Limb (tissue), 2 donors: Measurements from ENCODE around the gene C4A.
"Not testable (repeated sequence)": the region's sequence is repeated elsewhere in the genome, so short reads cannot be mapped to it uniquely, and the experiment has no call there.

ENCODE experiments used
- DNase-seq, 2 donors: peaks; one replicate each; pipeline ENCODE4 v3.0.0-alpha.2; 2016; ENCODE audit errors: extremely low spot score in 2 of 2

Gene C4A

DNA sequence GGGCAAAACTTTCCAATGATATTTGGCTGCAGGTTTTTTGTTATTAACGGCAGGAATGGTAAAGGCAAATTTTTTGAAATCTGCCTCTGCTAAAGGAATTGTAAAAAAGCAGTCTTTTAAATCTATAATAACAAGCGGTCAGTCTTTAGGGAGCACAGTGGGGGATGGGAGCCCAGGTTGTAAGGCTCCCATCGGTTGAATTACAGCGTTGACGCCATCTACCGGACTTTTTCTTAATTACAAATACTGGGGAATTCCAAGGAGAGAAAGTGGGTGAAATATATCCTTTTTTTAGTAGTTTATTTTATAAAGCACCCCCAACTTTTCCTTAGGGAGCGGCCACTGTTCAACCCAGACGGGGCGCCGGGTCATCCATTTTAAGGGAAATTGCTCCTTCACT is 40.2 kb downstream of the C4A start:
- DNase-seq, result not testable (repeated sequence)

GRCh38 chr6:32028631-32029030 is 46.8 kb downstream of the C4A start:
- not testable (repeated sequence) for DNase-seq

DNA sequence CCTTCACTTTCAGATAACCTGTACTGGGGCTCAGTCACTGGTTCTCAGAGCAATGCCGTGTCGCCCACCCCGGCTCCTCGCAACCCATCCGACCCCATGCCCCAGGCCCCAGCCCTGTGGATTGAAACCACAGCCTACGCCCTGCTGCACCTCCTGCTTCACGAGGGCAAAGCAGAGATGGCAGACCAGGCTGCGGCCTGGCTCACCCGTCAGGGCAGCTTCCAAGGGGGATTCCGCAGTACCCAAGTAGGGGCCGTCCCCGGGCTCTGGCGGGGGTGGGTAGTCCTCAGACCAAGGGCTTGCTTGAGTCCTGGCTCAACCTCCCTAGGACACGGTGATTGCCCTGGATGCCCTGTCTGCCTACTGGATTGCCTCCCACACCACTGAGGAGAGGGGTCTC is 47.7 kb downstream of the C4A start:
- DNase-seq, result not testable (repeated sequence)

GRCh38 chr6:32035283-32036013 is 53.6 kb downstream of the C4A start:
- not testable (repeated sequence) for DNase-seq

- not testable (repeated sequence) for DNase-seq
Observed at GRCh38 chr6:32037136-32037535, 55.3 kb downstream of the C4A start.

DNA sequence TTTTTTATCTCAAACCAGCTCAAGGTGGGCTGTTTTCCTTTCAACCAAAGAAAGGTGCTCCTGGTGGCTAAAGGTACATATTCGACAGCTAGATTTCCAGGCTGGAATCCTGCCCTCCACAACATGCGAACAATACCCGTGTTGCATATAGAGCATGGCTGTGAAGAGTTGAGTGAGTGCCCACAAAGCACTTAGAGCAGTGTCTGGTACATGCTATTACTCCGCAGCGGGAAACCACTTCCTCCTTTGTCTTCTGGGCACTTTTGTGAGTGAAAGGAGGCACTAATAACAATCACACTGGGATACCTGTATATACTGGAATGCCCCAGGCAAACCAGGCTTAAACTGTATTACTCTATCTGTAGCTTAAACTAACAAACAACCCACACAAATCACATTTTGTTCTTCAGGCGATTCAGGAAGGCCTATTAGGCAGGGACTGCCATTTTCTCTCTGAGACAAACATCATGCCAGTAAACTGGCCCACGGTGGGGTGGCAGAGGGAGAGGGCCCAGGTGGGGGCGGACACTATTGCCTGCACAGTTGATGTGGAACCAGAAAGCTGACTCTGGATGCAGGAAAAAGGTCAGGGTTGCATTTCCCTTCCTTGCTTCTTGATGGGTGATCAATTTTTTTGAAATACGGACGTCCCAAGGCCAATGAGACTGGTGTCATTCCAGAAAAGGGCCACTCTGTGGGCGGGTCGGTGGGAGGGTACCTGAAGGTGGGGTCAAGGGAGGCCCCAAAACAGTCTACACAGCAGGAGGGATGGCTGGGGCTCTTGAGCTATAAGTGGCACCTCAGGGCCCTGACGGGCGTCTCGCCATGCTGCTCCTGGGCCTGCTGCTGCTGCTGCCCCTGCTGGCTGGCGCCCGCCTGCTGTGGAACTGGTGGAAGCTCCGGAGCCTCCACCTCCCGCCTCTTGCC is 56.0 kb downstream of the C4A start, which contains the start of gene CYP21A2:
Gene CYP21A2 (plus strand): TSS at position 818 of the 927 bp plus-strand sequence. CDS start 8 bp downstream, at position 826.
- not testable (repeated sequence) for DNase-seq

DNA sequence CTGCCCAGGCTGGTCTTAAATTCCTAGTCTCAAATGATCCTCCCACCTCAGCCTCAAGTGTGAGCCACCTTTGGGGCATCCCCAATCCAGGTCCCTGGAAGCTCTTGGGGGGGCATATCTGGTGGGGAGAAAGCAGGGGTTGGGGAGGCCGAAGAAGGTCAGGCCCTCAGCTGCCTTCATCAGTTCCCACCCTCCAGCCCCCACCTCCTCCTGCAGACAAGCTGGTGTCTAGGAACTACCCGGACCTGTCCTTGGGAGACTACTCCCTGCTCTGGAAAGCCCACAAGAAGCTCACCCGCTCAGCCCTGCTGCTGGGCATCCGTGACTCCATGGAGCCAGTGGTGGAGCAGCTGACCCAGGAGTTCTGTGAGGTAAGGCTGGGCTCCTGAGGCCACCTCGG is 57.0 kb downstream of the C4A start:
- DNase-seq, result not testable (repeated sequence)

GRCh38 chr6:32039321-32040274 is 57.7 kb downstream of the C4A start:
- DNase-seq, result not testable (repeated sequence)

DNA sequence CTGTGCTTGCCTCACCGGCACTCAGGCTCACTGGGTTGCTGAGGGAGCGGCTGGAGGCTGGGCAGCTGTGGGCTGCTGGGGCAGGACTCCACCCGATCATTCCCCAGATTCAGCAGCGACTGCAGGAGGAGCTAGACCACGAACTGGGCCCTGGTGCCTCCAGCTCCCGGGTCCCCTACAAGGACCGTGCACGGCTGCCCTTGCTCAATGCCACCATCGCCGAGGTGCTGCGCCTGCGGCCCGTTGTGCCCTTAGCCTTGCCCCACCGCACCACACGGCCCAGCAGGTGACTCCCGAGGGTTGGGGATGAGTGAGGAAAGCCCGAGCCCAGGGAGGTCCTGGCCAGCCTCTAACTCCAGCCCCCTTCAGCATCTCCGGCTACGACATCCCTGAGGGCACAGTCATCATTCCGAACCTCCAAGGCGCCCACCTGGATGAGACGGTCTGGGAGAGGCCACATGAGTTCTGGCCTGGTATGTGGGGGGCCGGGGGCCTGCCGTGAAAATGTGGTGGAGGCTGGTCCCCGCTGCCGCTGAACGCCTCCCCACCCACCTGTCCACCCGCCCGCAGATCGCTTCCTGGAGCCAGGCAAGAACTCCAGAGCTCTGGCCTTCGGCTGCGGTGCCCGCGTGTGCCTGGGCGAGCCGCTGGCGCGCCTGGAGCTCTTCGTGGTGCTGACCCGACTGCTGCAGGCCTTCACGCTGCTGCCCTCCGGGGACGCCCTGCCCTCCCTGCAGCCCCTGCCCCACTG is 58.6 kb downstream of the C4A start:
- DNase-seq, result not testable (repeated sequence)

DNA sequence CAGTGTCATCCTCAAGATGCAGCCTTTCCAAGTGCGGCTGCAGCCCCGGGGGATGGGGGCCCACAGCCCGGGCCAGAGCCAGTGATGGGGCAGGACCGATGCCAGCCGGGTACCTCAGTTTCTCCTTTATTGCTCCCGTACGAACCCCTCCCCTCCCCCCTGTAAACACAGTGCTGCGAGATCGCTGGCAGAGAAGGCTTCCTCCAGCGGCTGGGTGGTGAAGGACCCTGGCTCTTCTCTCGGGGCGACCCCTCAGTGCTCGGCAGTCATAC is 59.1 kb downstream of the C4A start:
- DNase-seq, result not testable (repeated sequence)

DNA sequence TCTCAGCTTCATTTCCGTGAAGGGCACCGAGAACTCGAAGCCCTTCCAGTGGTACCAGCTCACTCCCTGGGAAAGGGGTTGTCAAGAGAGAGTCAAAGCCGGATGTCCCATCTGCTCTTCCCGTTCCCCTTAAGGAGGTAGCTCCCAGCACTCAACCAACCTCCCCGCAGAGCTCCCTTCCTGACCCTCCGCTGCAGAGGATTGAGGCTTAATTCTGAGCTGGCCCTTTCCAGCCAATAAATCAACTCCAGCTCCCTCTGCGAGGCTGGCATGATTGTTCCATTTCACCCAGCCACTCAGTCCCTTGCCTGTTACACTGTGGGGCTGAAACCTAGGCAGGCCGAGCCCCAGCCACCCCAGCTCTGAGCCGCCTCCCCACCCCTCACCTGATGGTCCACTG is 59.5 kb downstream of the C4A start:
- not testable (repeated sequence) for DNase-seq

DNA sequence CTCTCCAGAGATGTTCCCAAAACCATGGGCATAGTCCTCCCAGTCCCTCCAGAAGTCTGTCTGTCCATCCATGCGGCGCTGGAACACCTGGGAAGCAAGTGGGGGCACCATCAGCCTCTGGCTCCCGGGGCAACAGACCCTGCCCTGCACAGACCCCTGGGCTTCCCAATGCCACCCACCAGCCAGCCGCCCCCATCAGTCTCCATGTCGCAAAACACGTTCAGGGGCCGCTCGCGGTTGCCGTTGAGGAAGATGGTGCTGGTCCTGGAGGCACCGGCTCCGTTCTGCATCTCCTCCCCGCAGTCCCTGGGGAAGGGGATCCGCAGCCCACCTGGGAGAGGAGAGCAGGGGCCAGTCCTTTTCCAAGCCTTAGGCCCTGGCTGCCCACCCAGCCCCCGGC is 60.4 kb downstream of the C4A start:
- DNase-seq, result not testable (repeated sequence)

DNA sequence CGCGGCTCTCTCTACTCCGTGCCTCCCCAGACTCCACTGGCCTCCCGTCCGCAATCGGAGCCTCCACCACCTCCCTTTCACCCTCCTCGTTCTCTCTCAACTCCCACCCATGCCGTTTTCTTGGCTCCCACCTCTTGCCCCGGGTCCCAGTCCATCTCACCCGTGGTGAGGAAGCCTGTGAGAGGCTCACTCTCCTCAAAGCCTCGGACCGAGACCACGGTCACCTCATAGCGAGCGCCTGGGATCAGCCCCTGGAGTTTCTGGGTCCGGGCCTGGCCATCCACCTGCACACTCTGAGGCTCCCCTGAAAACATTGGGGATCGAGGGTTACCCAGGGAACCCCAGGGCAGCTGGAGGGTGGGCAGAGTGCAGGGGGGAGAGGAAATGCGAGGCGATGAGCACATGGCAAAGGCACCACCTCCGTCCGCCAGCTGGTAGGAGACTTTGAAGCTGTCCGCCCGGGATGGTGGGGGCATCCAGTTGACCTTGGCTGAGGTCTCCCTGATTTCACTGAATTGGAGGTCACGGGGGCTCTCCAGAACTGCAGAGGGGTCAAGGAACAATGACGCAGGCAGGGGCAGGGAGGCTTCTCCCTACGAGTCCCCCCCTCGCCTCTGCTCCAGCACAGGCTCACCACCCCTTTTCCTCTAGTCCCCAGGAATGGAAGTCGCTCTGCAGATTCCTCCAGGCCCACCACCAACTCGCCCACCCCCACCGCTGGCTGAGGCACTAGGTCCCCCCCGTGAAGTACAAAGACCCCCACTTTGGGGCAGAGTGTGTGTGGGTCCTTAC is 61.9 kb downstream of the C4A start:
- not testable (repeated sequence) for DNase-seq

DNA sequence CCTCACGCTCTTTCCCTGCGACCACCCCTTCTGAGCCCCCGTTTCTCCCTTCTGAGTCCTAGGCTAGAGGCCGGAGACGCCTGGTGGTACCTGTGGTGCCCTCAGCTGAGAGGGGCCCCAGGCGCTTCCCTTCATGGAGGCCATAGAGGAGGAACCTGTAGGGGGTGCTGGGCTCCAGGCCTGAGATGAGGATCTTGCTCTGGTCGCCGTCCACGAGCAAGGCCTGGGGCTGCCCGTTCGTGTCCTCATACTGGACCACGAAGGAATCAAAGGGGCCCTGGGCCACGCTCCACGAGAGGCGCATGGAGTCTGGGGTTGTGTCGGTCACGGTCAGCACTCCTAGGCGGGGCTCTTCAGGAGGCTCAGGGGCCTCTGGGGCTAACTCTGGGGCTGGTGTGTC is 63.1 kb downstream of the C4A start:
- not testable (repeated sequence) for DNase-seq

DNA sequence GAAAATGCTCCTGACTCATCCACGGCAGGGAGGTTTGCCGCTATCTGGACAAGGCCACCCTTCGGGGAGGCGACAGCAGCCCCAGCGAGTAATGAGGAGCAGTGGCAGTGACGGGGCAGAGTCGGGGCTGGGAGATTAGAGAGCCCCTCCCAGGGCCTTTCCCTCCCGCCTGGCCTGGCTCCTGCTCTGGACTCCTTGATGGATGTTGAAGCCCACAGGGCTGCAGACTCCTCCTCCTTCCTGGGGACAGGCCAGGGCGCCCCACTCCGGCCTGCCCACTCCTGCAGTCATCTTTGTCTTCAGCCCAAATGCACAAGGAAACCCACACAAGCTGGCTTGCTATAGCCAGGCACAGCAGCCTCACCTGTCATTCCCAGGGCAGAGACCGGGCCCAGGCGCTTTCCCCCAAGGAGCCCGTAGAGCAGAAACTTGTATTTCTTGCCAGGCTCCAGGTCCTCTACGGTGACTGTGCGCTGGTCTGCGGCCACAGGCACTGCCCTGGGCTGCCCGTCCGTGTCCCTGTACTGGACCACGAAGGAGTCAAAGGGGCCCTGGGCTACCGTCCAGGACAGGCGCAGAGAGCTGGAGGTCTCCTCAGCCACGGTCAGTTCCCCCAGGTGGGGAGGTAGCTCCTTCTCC is 64.1 kb downstream of the C4A start:
- peak in 1 of 2 donors; percentile 1 for DNase-seq

DNA sequence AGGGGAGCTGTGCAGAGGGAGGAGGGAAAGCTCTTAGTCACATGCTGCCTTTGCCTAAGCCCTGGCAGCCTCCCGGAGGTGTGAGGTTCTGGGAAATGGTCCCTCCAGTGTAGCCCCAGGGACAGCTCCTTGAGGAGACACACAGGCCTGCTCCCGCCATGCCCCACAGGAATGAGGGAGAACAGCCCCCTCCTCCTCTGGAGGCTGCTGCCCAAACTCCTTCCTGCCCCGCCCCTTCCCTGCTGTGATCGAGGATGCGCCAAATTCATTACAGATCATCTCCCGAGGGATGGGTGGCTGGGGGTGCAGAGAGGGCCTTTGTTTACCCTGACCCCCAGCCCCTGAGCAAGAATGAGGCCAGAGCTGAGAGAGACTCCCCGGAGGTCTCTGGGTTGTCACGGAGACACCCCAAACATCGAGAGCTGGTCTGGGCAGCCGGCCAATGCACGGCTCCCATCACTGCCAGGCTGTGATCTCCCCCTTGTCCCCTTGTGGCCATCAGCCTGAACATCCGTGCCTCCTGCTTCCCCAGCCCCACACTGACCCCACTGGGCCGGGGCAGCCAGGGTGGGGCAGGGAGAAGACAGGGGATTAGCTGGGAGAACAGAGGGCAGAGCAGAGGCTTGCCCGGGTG is 64.7 kb downstream of the C4A start:
- DNase-seq, result peak; percentile 13 to 72

- peak in 1 of 2 donors; percentile 22 for DNase-seq
Observed at GRCh38 chr6:32047084-32047478, 65.2 kb downstream of the C4A start.

DNA sequence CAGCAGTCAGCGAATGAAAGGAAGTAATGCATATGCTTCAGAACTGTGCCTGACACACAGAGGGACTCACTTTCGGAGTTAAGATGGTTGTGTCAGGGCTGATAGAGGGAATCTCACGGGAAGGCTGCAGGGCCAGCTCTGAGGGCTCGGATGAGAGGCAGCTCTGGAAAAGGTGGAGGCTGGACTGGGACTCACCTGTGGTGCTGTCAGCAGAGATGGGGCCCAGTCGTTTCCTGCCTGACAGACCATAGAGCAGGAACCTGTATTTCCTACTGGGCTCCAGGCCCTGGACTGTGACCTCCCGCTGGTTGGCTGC is 65.6 kb downstream of the C4A start:
- no peak for DNase-seq
